Panc1 (cell line): ENCODE data around the gene RMC1. TPM values are rescaled to one million over a fixed set of nuclear protein-coding genes. Genes with fewer than 3 reads are reported as not detected.

Experiments used
- ATAC-seq: fragments of 200-7000 bp; cut with Tn5 transposase; 2 replicates; pipeline ENCODE4 v1.9.1; 2020; ENCODE audit warnings: mild to moderate bottlenecking, moderate library complexity
- BruUV-seq: library from RNA; stranded (reverse); fragments of 400-500 nt; replicated peaks from 2 replicates; lab custom pipeline; 2021; lab: Mats Ljungman, UMichigan
- CTCF ChIA-PET: fragments of 300-600 bp; sonication (Branson Sonifier 250); formaldehyde crosslinking; loops from one replicate; lab custom pipeline; 2022; ENCODE audit warnings: antibody characterized with exemption; lab: Charles Lee
- POLR2A ChIA-PET: fragments of 300-600 bp; sonication (Branson Sonifier 250); formaldehyde crosslinking; loops from one replicate; lab custom pipeline; 2022; ENCODE audit warnings: antibody characterized with exemption; lab: Charles Lee
- DNase-seq: peaks from one replicate; pipeline ENCODE4 v3.0.0-alpha.2; 2010; ENCODE audit warnings: low read depth, low spot score
- H3K27ac ChIP-seq: 2 replicates; pipeline ENCODE4 v1.5.1; 2011; ENCODE audit warnings: mild to moderate bottlenecking, low read length, inconsistent platforms
- H3K27me3 ChIP-seq: fragments of 200-500 bp; sonication (Bioruptor generic); 2 replicates; pipeline ENCODE4 v1.6.0; 2014; ENCODE audit warnings: low read length, inconsistent platforms; ENCODE audit not compliant: control insufficient read depth, insufficient read depth
- H3K36me3 ChIP-seq: fragments of 200-500 bp; sonication (Bioruptor generic); 2 replicates; pipeline ENCODE4 v1.5.1; 2014; ENCODE audit warnings: inconsistent platforms, mild to moderate bottlenecking, low read length, moderate library complexity; ENCODE audit not compliant: control insufficient read depth, insufficient read depth
- H3K4me1 ChIP-seq: 2 replicates; pipeline ENCODE4 v1.5.1; 2011; ENCODE audit warnings: inconsistent platforms, mild to moderate bottlenecking, low read length, moderate library complexity; ENCODE audit not compliant: control insufficient read depth, insufficient read depth
- H3K4me3 ChIP-seq, 2 experiments: 2 replicates each; pipeline ENCODE4 v1.5.1; 2011 to 2012; ENCODE audit warnings: low read depth in 2 of 2, low read length in 2 of 2, mild to moderate bottlenecking in 2 of 2, inconsistent platforms in 1 of 2, moderate library complexity in 1 of 2
- H3K9me3 ChIP-seq: fragments of 200-500 bp; sonication (Bioruptor generic); 2 replicates; pipeline ENCODE4 v1.5.1; 2014; ENCODE audit warnings: low read depth, mild to moderate bottlenecking, inconsistent platforms, low read length, moderate library complexity; ENCODE audit not compliant: control insufficient read depth, insufficient read depth
- POLR2AphosphoS5 ChIP-seq: IDR thresholded peaks from 2 replicates; pipeline ENCODE4 v1.6.1; 2012; ENCODE audit warnings: mild to moderate bottlenecking, low read depth, low read length, moderate library complexity
- REST ChIP-seq, 2 experiments: IDR thresholded peaks; 2 replicates each; pipeline ENCODE4 v1.6.1; 2011 to 2012; ENCODE audit warnings: low read depth in 2 of 2, control low read depth in 1 of 2, low read length in 1 of 2, mild to moderate bottlenecking in 1 of 2, moderate library complexity in 1 of 2; ENCODE audit not compliant: insufficient read depth in 1 of 2
- SIN3A ChIP-seq: IDR thresholded peaks from 2 replicates; pipeline ENCODE4 v1.6.1; 2012; ENCODE audit warnings: low read depth, mild to moderate bottlenecking, low read length, moderate library complexity, borderline replicate concordance; ENCODE audit not compliant: insufficient read depth
- TCF7L2 ChIP-seq: IDR thresholded peaks from 2 replicates; pipeline ENCODE4 v1.6.1; 2011; ENCODE audit warnings: mild to moderate bottlenecking, low read depth, low read length, inconsistent platforms
- in situ Hi-C: cut with HindIII; loops from 2 replicates; pipeline ENCODE4 v1.10.0; 2016; ENCODE audit warnings: low sequenced_read_pairs, low pct_unique_long_range_greater_than_20kb
- intact Hi-C: fragments of 100-400 bp; cut with micrococcal nuclease; formaldehyde crosslinking; loops from one replicate; pipeline ENCODE4 v1.10.0; 2022; ENCODE audit not compliant: unreplicated experiment
- total RNA-seq: library from RNA; stranded (reverse); gene quantifications from one replicate; pipeline ENCODE4 v1.2.1, GENCODE V29; 2021; ENCODE audit not compliant: unreplicated experiment
- TF ChIP-seq, protein P1 (sequence below): fragments of 450-650 bp; IDR thresholded peaks from 2 replicates; pipeline ENCODE4 v1.5.1; 2017; ENCODE audit warnings: mild to moderate bottlenecking

The RMC1 gene
- total RNA-seq, 1 experiment from 2014 or later, result 57.4 TPM

GRCh38 chr18:23531912-23532311 lies 28.6 kb downstream of the RMC1 start:
- DNase-seq, result no peak
- Histone ChIP-seq H3K27me3 (no peaks in the 10 kb centered on the region), H3K4me3 (no peak overlapping the region), H3K36me3 (peaks cover 41% of the 10 kb centered on the region), H3K4me1 (peaks cover 5% of the 10 kb centered on the region; the same call in 1 of the 2 replicates), H3K9me3 (no peaks in the 10 kb centered on the region), H3K27ac (no peak overlapping the region)
- TF ChIP-seq TCF7L2 (no peak), POLR2AphosphoS5 (no peak), SIN3A (no peak), REST (IDR thresholded peaks at IDR 0.05; ENCODE audit: insufficient read depth in 1 of 2, low read depth in 2 of 2, low read length in 1 of 2) (no peak)
- TF ChIP-seq, protein P1, sequence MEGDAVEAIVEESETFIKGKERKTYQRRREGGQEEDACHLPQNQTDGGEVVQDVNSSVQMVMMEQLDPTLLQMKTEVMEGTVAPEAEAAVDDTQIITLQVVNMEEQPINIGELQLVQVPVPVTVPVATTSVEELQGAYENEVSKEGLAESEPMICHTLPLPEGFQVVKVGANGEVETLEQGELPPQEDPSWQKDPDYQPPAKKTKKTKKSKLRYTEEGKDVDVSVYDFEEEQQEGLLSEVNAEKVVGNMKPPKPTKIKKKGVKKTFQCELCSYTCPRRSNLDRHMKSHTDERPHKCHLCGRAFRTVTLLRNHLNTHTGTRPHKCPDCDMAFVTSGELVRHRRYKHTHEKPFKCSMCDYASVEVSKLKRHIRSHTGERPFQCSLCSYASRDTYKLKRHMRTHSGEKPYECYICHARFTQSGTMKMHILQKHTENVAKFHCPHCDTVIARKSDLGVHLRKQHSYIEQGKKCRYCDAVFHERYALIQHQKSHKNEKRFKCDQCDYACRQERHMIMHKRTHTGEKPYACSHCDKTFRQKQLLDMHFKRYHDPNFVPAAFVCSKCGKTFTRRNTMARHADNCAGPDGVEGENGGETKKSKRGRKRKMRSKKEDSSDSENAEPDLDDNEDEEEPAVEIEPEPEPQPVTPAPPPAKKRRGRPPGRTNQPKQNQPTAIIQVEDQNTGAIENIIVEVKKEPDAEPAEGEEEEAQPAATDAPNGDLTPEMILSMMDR, result no peak
- no peak for ATAC-seq
- in situ Hi-C loops (no loop called here), intact Hi-C loops (no loop called here)
- BruUV-seq, result no TSS peak
- POLR2A ChIA-PET, result no interaction called here
- CTCF ChIA-PET, result interaction anchor here (1.0 kb wide), 1 partner anchor 33 kb away, joined by 3 read pairs; no protein-coding TSS in a partner anchor

GRCh38 chr18:23532848-23533247 lies 29.5 kb downstream of the RMC1 start:
- TF ChIP-seq POLR2AphosphoS5, result no peak
- TF ChIP-seq SIN3A, result no peak
- TF ChIP-seq REST (IDR thresholded peaks at IDR 0.05; ENCODE audit: insufficient read depth in 1 of 2, low read depth in 2 of 2, low read length in 1 of 2), result no peak
- TF ChIP-seq TCF7L2, result no peak
- TF ChIP-seq, protein P1, result no peak

More at GRCh38 chr18:23532848-23533247, 29.5 kb downstream of the RMC1 start:
- DNase-seq (no peak), ATAC-seq (no peak)
- H3K27ac ChIP-seq, result no peak overlapping the region
- POLR2A ChIA-PET, result interaction anchor here (0.7 kb wide), 1 partner anchor 8 kb away, joined by 10 read pairs; no protein-coding TSS in a partner anchor
- H3K36me3 ChIP-seq, result peaks cover 39% of the 10 kb centered on the region
- intact Hi-C loops, result no loop called here
- CTCF ChIA-PET, result no interaction called here
- in situ Hi-C loops, result no loop called here
- H3K9me3 ChIP-seq, result no peaks in the 10 kb centered on the region
- TSS peak; percentile 12 for BruUV-seq
- H3K4me3 ChIP-seq, result no peak overlapping the region
- no peaks in the 10 kb centered on the region for H3K27me3 ChIP-seq
- H3K4me1 ChIP-seq, result peaks cover 5% of the 10 kb centered on the region; the same call in 1 of the 2 replicates
